Testis (tissue), 3 donors: Measurements from ENCODE around the gene CLCA4. TPM values are rescaled to one million over a fixed set of nuclear protein-coding genes. Genes with fewer than 3 reads are reported as not detected.

Experiments
- DNase-seq: peaks from one replicate; pipeline ENCODE4 v3.0.0-alpha.2; 2019
- H3K27ac ChIP-seq, 2 donors: fragments of 200-600 bp; sonication (generic); one replicate each; pipeline ENCODE4 v1.5.1; 2019
- H3K27me3 ChIP-seq: fragments of 200-600 bp; sonication (generic); one replicate; pipeline ENCODE4 v1.5.1; 2019
- H3K36me3 ChIP-seq: fragments of 200-600 bp; sonication (generic); one replicate; pipeline ENCODE4 v1.5.1; 2017; ENCODE audit warnings: low read depth; ENCODE audit errors: missing control alignments
- H3K4me1 ChIP-seq: fragments of 200-600 bp; sonication (generic); one replicate; pipeline ENCODE4 v1.5.1; 2019
- H3K4me3 ChIP-seq, 2 donors: fragments of 200-600 bp; sonication (generic); one replicate each; pipeline ENCODE4 v1.5.1; 2017 to 2019
- H3K9me3 ChIP-seq: fragments of 200-600 bp; sonication (generic); one replicate; pipeline ENCODE4 v1.5.1; 2017
- CTCF ChIP-seq, 3 experiments: fragments of 450-650 bp in 2 of 3; fragments of 200-600 bp in 1 of 3; sonication (generic) in 1 of 3; IDR thresholded peaks; one replicate each; pipeline ENCODE4 v1.5.1; 2016 to 2019; ENCODE audit warnings: antibody characterized with exemption in 3 of 3, mild to moderate bottlenecking in 2 of 3, moderate library complexity in 1 of 3
- POLR2A ChIP-seq: fragments of 450-650 bp; IDR thresholded peaks from one replicate; pipeline ENCODE4 v1.6.1; 2017; ENCODE audit warnings: antibody characterized with exemption, mild to moderate bottlenecking, moderate library complexity
- WGBS, 2 donors: methylation state at CpG; one replicate each; pipeline ENCODE4 v1.1.5; 2018; 5-methylcytosine and 5-hydroxymethylcytosine counted together
- intact Hi-C: fragments of 100-400 bp; cut with DNase I; formaldehyde crosslinking; loops from one replicate; pipeline ENCODE4 v1.15.1; 2023; ENCODE audit warnings: low total_unique reads
- polyA plus RNA-seq: library from polyadenylated mRNA; stranded (reverse); fragments of 350-450 nt; fragmentation: Illumina TruSeq; extraction: RNeasy Lipid Tissue Mini Kit (QIAGEN cat#74804); gene quantifications from one replicate; pipeline ENCODE4 v1.2.3, GENCODE V29; 2014; ENCODE audit warnings: low read depth, low replicate concordance; ENCODE audit not compliant: insufficient read depth
- total RNA-seq, 2 donors: library from RNA; depleted of rRNA; stranded (reverse); fragments of >200 nt; gene quantifications; one replicate each; pipeline ENCODE4 v1.2.3, GENCODE V29; 2016

The CLCA4 gene
- total and polyA plus RNA-seq, 3 donors from 2014 or later: 0.12 to 0.63 (median 0.37) TPM

GRCh38 chr1:86522240-86522639 is 24.6 kb upstream of the CLCA4 start:
- no peak overlapping the region for H3K4me3 ChIP-seq
- TF ChIP-seq POLR2A: no peak
- TF ChIP-seq CTCF (IDR thresholded peaks at IDR 0.05): no peak
- intact Hi-C loops: no loop called here
- no peaks in the 10 kb centered on the region for H3K9me3 ChIP-seq
- H3K27me3 ChIP-seq: no peaks in the 10 kb centered on the region
- DNase-seq: no peak
- no peak overlapping the region for H3K27ac ChIP-seq
- H3K4me1 ChIP-seq: no peaks in the 10 kb centered on the region
- H3K36me3 ChIP-seq: no peaks in the 10 kb centered on the region
- WGBS, 2 donors: 13 to 14% methylated on average over 3 of the region's 3 CpGs

GRCh38 chr1:86523670-86524354 is 23.1 kb upstream of the CLCA4 start:
- intact Hi-C loops: no loop called here
- H3K36me3 ChIP-seq: no peaks in the 10 kb centered on the region
- WGBS, 2 donors: 68 to 83% methylated on average over 12 to 29 of the region's 32 CpGs
- H3K4me3 ChIP-seq: peak overlapping the region; percentile 27 to 37
- H3K9me3 ChIP-seq: no peaks in the 10 kb centered on the region
- H3K27ac ChIP-seq: no peak overlapping the region
- no peaks in the 10 kb centered on the region for H3K4me1 ChIP-seq
- TF ChIP-seq POLR2A (no peak), CTCF (IDR thresholded peaks at IDR 0.05) (no peak)
- H3K27me3 ChIP-seq: no peaks in the 10 kb centered on the region
- no peak for DNase-seq

GRCh38 chr1:86527306-86527705 is 19.6 kb upstream of the CLCA4 start:
- no peak for TF ChIP-seq CTCF (IDR thresholded peaks at IDR 0.05)
- TF ChIP-seq POLR2A: no peak
- 65 to 74% methylated on average over 4 of the region's 4 CpGs for WGBS, 2 donors
- no peaks in the 10 kb centered on the region for H3K9me3 ChIP-seq
- no peak overlapping the region for H3K4me3 ChIP-seq
- H3K27me3 ChIP-seq: no peaks in the 10 kb centered on the region
- no peak overlapping the region for H3K27ac ChIP-seq
- intact Hi-C loops: no loop called here
- H3K4me1 ChIP-seq: no peaks in the 10 kb centered on the region
- no peaks in the 10 kb centered on the region for H3K36me3 ChIP-seq
- no peak for DNase-seq

GRCh38 chr1:86530211-86530845 is 16.6 kb upstream of the CLCA4 start:
- DNase-seq: no peak
- Histone ChIP-seq H3K9me3 (no peaks in the 10 kb centered on the region), H3K4me1 (no peaks in the 10 kb centered on the region), H3K36me3 (no peaks in the 10 kb centered on the region), H3K27me3 (no peaks in the 10 kb centered on the region), H3K27ac (no peak overlapping the region), H3K4me3 (no peak overlapping the region)
- TF ChIP-seq CTCF (IDR thresholded peaks at IDR 0.05): no peak
- no peak for TF ChIP-seq POLR2A
- 91% methylated on average over 3 of the region's 3 CpGs for WGBS, 2 donors
- intact Hi-C loops: no loop called here
